ENCODE measurements around the gene SCMH1. TPM values are rescaled to one million over a fixed set of nuclear protein-coding genes. Genes with fewer than 3 reads are reported as not detected.

The SCMH1 gene
- total and polyA plus RNA-seq, 3 experiments from 2014 or later: 8.4 to 23.7 (median 23.3) TPM

GRCh38 chr1:41245659-41246058 lies 3.6 kb upstream of the SCMH1 start:
- Histone ChIP-seq H3K4me3 (ENCODE audit: low read length) (no peak overlapping the region), H3K9me3 (ENCODE audit: low read length) (no peaks in the 10 kb centered on the region), H3K27me3 (ENCODE audit: insufficient read depth, low read length, poor library complexity, severe bottlenecking) (no peaks in the 10 kb centered on the region), H3K36me3 (ENCODE audit: insufficient read depth, low read length) (no peaks in the 10 kb centered on the region), H3K27ac (ENCODE audit: low read depth, low read length) (no peak overlapping the region), H3K4me1 (ENCODE audit: insufficient read depth, low read length) (peaks cover 13% of the 10 kb centered on the region)
- H3K36me3 Mint-ChIP-seq: peaks cover 0 to 3% (median 3%) of the 10 kb centered on the region in 3 donors
- ChIA-PET CTCF (no interaction called here), POLR2A (no interaction called here)
- H3K4me3 Mint-ChIP-seq: peak overlapping the region in 1 of 7 donors; percentile 67
- peaks cover 11 to 14% (median 14%) of the 10 kb centered on the region in 3 donors for H3K4me1 Mint-ChIP-seq
- no peaks in the 10 kb centered on the region for H3K9me3 Mint-ChIP-seq
- peaks cover 0 to under 1% of the 10 kb centered on the region in 2 donors for H3K27me3 Mint-ChIP-seq
- H3K27ac Mint-ChIP-seq: no peak overlapping the region
- no peak for DNase-seq

GRCh38 chr1:41243079-41243385 lies 926 bp upstream of the SCMH1 start:
- peak overlapping the region in 7 of 8 donors; percentile 12 to 83 (median 77) for H3K27ac Mint-ChIP-seq
- H3K36me3 Mint-ChIP-seq: peaks cover 0 to 3% (median 3%) of the 10 kb centered on the region in 3 donors
- CTCF ChIA-PET: no interaction called here
- peak overlapping the region; percentile 68 to 93 (median 85) for H3K4me3 Mint-ChIP-seq
- Histone ChIP-seq H3K4me3 (ENCODE audit: low read length) (peak overlapping the region; percentile 60), H3K4me1 (ENCODE audit: insufficient read depth, low read length) (peaks cover 14% of the 10 kb centered on the region), H3K36me3 (ENCODE audit: insufficient read depth, low read length) (no peaks in the 10 kb centered on the region), H3K27me3 (ENCODE audit: insufficient read depth, low read length, poor library complexity, severe bottlenecking) (no peaks in the 10 kb centered on the region), H3K27ac (ENCODE audit: low read depth, low read length) (peak overlapping the region; percentile 60), H3K9me3 (ENCODE audit: low read length) (no peaks in the 10 kb centered on the region)
- H3K9me3 Mint-ChIP-seq: no peaks in the 10 kb centered on the region
- DNase-seq: no peak
- no peaks in the 10 kb centered on the region for H3K27me3 Mint-ChIP-seq
- POLR2A ChIA-PET: no interaction called here
- peaks cover 17 to 24% (median 23%) of the 10 kb centered on the region in 3 donors for H3K4me1 Mint-ChIP-seq

GRCh38 chr1:41242342-41243078 lies 404 bp upstream of the SCMH1 start:
- no peaks in the 10 kb centered on the region for H3K27me3 ChIP-seq (ENCODE audit: insufficient read depth, low read length, poor library complexity, severe bottlenecking)
- H3K4me1 Mint-ChIP-seq: peaks cover 17 to 24% (median 23%) of the 10 kb centered on the region in 3 donors
- H3K36me3 Mint-ChIP-seq: peaks cover 0 to 3% (median 3%) of the 10 kb centered on the region in 3 donors
- POLR2A ChIA-PET: no interaction called here
- H3K4me3 Mint-ChIP-seq: peak overlapping the region; percentile 68 to 93 (median 85)
- no peaks in the 10 kb centered on the region for H3K36me3 ChIP-seq (ENCODE audit: insufficient read depth, low read length)
- peak overlapping the region; percentile 60 for H3K27ac ChIP-seq (ENCODE audit: low read depth, low read length)
- CTCF ChIA-PET: no interaction called here
- no peaks in the 10 kb centered on the region for H3K9me3 ChIP-seq (ENCODE audit: low read length)
- peaks cover 14% of the 10 kb centered on the region for H3K4me1 ChIP-seq (ENCODE audit: insufficient read depth, low read length)
- H3K27me3 Mint-ChIP-seq: no peaks in the 10 kb centered on the region
- H3K9me3 Mint-ChIP-seq: no peaks in the 10 kb centered on the region
- DNase-seq: peak in 1 of 5 donors; percentile 47
- H3K4me3 ChIP-seq (ENCODE audit: low read length): peak overlapping the region; percentile 60
- peak overlapping the region; percentile 26 to 83 (median 70) for H3K27ac Mint-ChIP-seq

GRCh38 chr1:41241354-41241748 lies 755 bp downstream of the SCMH1 start:
- ChIA-PET CTCF (interaction anchor here (0.9 to 1.1 kb wide), 2 partner anchors 11 to 17 kb away, joined by 3 to 4 read pairs; no protein-coding TSS in a partner anchor), POLR2A (interaction anchor here (0.6 to 1.1 kb wide), 3 partner anchors 150 to 384 kb away, joined by 3 to 6 read pairs (median 4); partner anchors contain the start of gene CITED4)
- Histone ChIP-seq H3K4me3 (ENCODE audit: low read length) (peak overlapping the region; percentile 40), H3K9me3 (ENCODE audit: low read length) (no peaks in the 10 kb centered on the region), H3K27ac (ENCODE audit: low read depth, low read length) (no peak overlapping the region), H3K4me1 (ENCODE audit: insufficient read depth, low read length) (peaks cover 14% of the 10 kb centered on the region), H3K36me3 (ENCODE audit: insufficient read depth, low read length) (no peaks in the 10 kb centered on the region), H3K27me3 (ENCODE audit: insufficient read depth, low read length, poor library complexity, severe bottlenecking) (no peaks in the 10 kb centered on the region)
- no peaks in the 10 kb centered on the region for H3K9me3 Mint-ChIP-seq
- peaks cover 18 to 28% (median 24%) of the 10 kb centered on the region in 3 donors for H3K4me1 Mint-ChIP-seq
- H3K27me3 Mint-ChIP-seq: no peaks in the 10 kb centered on the region
- peak overlapping the region in 4 of 8 donors; percentile 73 to 92 (median 86) for H3K27ac Mint-ChIP-seq
- peaks cover 0 to 3% (median 0%) of the 10 kb centered on the region in 3 donors for H3K36me3 Mint-ChIP-seq
- DNase-seq: peak; percentile 17 to 58 (median 39)
- H3K4me3 Mint-ChIP-seq: peak overlapping the region; percentile 82 to 90 (median 86)

- ChIA-PET CTCF (interaction anchor here (0.9 to 1.1 kb wide), 3 partner anchors 10 to 17 kb away, joined by 3 to 4 read pairs (median 4); no protein-coding TSS in a partner anchor), POLR2A (interaction anchor here (0.6 to 1.1 kb wide), 2 partner anchors 250 to 379 kb away, joined by 3 to 4 read pairs; partner anchors contain the start of gene CITED4)
- Mint-ChIP-seq H3K36me3 (peaks cover 0 to 3% (median 0%) of the 10 kb centered on the region in 3 donors), H3K27ac (peak overlapping the region; percentile 73 to 94 (median 92)), H3K4me3 (peak overlapping the region; percentile 82 to 90 (median 86)), H3K9me3 (no peaks in the 10 kb centered on the region), H3K27me3 (no peaks in the 10 kb centered on the region), H3K4me1 (peaks cover 20 to 31% (median 27%) of the 10 kb centered on the region in 3 donors)
- Histone ChIP-seq H3K4me3 (ENCODE audit: low read length) (peak overlapping the region; percentile 40), H3K36me3 (ENCODE audit: insufficient read depth, low read length) (no peaks in the 10 kb centered on the region), H3K9me3 (ENCODE audit: low read length) (no peaks in the 10 kb centered on the region), H3K4me1 (ENCODE audit: insufficient read depth, low read length) (peaks cover 14% of the 10 kb centered on the region), H3K27me3 (ENCODE audit: insufficient read depth, low read length, poor library complexity, severe bottlenecking) (no peaks in the 10 kb centered on the region), H3K27ac (ENCODE audit: low read depth, low read length) (no peak overlapping the region)
- DNase-seq: peak in 1 of 5 donors; percentile 4
Measured at GRCh38 chr1:41240781-41241353, 1.2 kb downstream of the SCMH1 start.

- Mint-ChIP-seq H3K27ac (peak overlapping the region; percentile 73 to 94 (median 92)), H3K4me3 (peak overlapping the region; percentile 82 to 90 (median 86)), H3K36me3 (peaks cover 0 to 4% (median 0%) of the 10 kb centered on the region in 3 donors), H3K9me3 (no peaks in the 10 kb centered on the region), H3K4me1 (peaks cover 20 to 31% (median 27%) of the 10 kb centered on the region in 3 donors), H3K27me3 (no peaks in the 10 kb centered on the region)
- Histone ChIP-seq H3K9me3 (ENCODE audit: low read length) (no peaks in the 10 kb centered on the region), H3K27me3 (ENCODE audit: insufficient read depth, low read length, poor library complexity, severe bottlenecking) (no peaks in the 10 kb centered on the region), H3K27ac (ENCODE audit: low read depth, low read length) (no peak overlapping the region), H3K36me3 (ENCODE audit: insufficient read depth, low read length) (no peaks in the 10 kb centered on the region), H3K4me1 (ENCODE audit: insufficient read depth, low read length) (peaks cover 14% of the 10 kb centered on the region), H3K4me3 (ENCODE audit: low read length) (no peak overlapping the region)
- ChIA-PET POLR2A (interaction anchor here (0.6 kb wide), 1 partner anchor 250 kb away, joined by 3 read pairs; no protein-coding TSS in a partner anchor), CTCF (interaction anchor here (0.9 to 1.3 kb wide), 4 partner anchors 9 to 18 kb away, joined by 3 to 4 read pairs (median 4); no protein-coding TSS in a partner anchor)
- peak in 2 of 5 donors; percentile 15 to 17 for DNase-seq
Measured at GRCh38 chr1:41239988-41240610, 2.0 kb downstream of the SCMH1 start.

GRCh38 chr1:41238311-41238988 lies 3.7 kb downstream of the SCMH1 start:
- DNase-seq: no peak
- no peaks in the 10 kb centered on the region for H3K36me3 ChIP-seq (ENCODE audit: insufficient read depth, low read length)
- H3K27me3 ChIP-seq (ENCODE audit: insufficient read depth, low read length, poor library complexity, severe bottlenecking): no peaks in the 10 kb centered on the region
- peaks cover 14% of the 10 kb centered on the region for H3K4me1 ChIP-seq (ENCODE audit: insufficient read depth, low read length)
- Mint-ChIP-seq H3K4me1 (peaks cover 18 to 31% (median 29%) of the 10 kb centered on the region in 3 donors), H3K36me3 (peaks cover 0 to 4% (median 0%) of the 10 kb centered on the region in 3 donors), H3K4me3 (no peak overlapping the region), H3K27ac (no peak overlapping the region), H3K27me3 (no peaks in the 10 kb centered on the region), H3K9me3 (no peaks in the 10 kb centered on the region)
- no peak overlapping the region for H3K27ac ChIP-seq (ENCODE audit: low read depth, low read length)
- no peaks in the 10 kb centered on the region for H3K9me3 ChIP-seq (ENCODE audit: low read length)
- ChIA-PET POLR2A (no interaction called here), CTCF (interaction anchor here (1.3 kb wide), 1 partner anchor 15 kb away, joined by 4 read pairs; no protein-coding TSS in a partner anchor)
- no peak overlapping the region for H3K4me3 ChIP-seq (ENCODE audit: low read length)
